OCI-LY7 (cell line): Measurements from ENCODE around the gene KCNIP4. TPM values are rescaled to one million over a fixed set of nuclear protein-coding genes. Genes with fewer than 3 reads are reported as not detected.

ENCODE experiments used
- BruUV-seq: library from RNA; stranded (reverse); fragments of 400-500 nt; replicated peaks from 2 replicates; lab custom pipeline; 2021; lab: Mats Ljungman, UMichigan
- CTCF ChIA-PET: fragments of 300-600 bp; sonication (Branson Sonifier 250); formaldehyde crosslinking; loops from one replicate; lab custom pipeline; 2022; ENCODE audit warnings: antibody characterized with exemption; ENCODE audit not compliant: unreplicated experiment; lab: Charles Lee
- POLR2A ChIA-PET: fragments of 300-600 bp; sonication (Branson Sonifier 250); formaldehyde crosslinking; loops from one replicate; lab custom pipeline; 2022; ENCODE audit warnings: antibody characterized with exemption; lab: Charles Lee
- DNase-seq: peaks from one replicate; pipeline ENCODE4 v3.0.0-alpha.2; 2015; ENCODE audit warnings: low spot score
- H2AFZ ChIP-seq: fragments of 200-600 bp; sonication (generic), shearing (Covaris generic); 2 replicates; pipeline ENCODE4 v1.6.1; 2014; ENCODE audit warnings: mild to moderate bottlenecking, antibody characterized with exemption, low read length, moderate library complexity
- H3K27ac ChIP-seq: fragments of 200-600 bp; sonication (generic); 2 replicates; pipeline ENCODE4 v1.5.1; 2014; ENCODE audit warnings: mixed run types, low read depth, mild to moderate bottlenecking, moderate library complexity, low read length, inconsistent platforms; ENCODE audit not compliant: poor library complexity, severe bottlenecking
- H3K36me3 ChIP-seq: fragments of 200-600 bp; sonication (generic); 2 replicates; pipeline ENCODE4 v1.6.1; 2014; ENCODE audit warnings: mild to moderate bottlenecking, antibody characterized with exemption, low read length, moderate library complexity, mixed read lengths; ENCODE audit not compliant: insufficient read depth
- H3K4me1 ChIP-seq: fragments of 200-600 bp; sonication (generic); 2 replicates; pipeline ENCODE4 v1.5.1; 2014; ENCODE audit warnings: mild to moderate bottlenecking, low read length; ENCODE audit not compliant: insufficient read depth, poor library complexity, severe bottlenecking
- H3K4me2 ChIP-seq: fragments of 200-600 bp; sonication (generic); 2 replicates; pipeline ENCODE4 v1.6.1; 2014; ENCODE audit warnings: mild to moderate bottlenecking, low read length
- H3K4me3 ChIP-seq: fragments of 200-600 bp; sonication (generic); 2 replicates; pipeline ENCODE4 v1.5.1; 2014; ENCODE audit warnings: mild to moderate bottlenecking, low read depth, low read length; ENCODE audit not compliant: poor library complexity, severe bottlenecking
- H3K79me2 ChIP-seq: fragments of 200-600 bp; sonication (generic); 2 replicates; pipeline ENCODE4 v1.6.1; 2016; ENCODE audit warnings: low read depth, mild to moderate bottlenecking, low read length, moderate library complexity, mixed read lengths; ENCODE audit not compliant: insufficient read depth
- H3K9me2 ChIP-seq: fragments of 200-600 bp; sonication (generic); 2 replicates; pipeline ENCODE4 v1.6.1; 2016; ENCODE audit warnings: mild to moderate bottlenecking, low read length, mixed read lengths; ENCODE audit not compliant: insufficient read depth
- H3K9me3 ChIP-seq: fragments of 200-600 bp; sonication (generic); 2 replicates; pipeline ENCODE4 v1.6.1; 2014; ENCODE audit warnings: mild to moderate bottlenecking, mixed run types, low read length, mixed read lengths
- H4K20me1 ChIP-seq: fragments of 200-600 bp; sonication (generic); 2 replicates; pipeline ENCODE4 v1.6.1; 2014; ENCODE audit warnings: mild to moderate bottlenecking, antibody characterized with exemption, low read length, moderate library complexity, mixed read lengths; ENCODE audit not compliant: insufficient read depth
- EZH2phosphoT487 ChIP-seq: fragments of 200-600 bp; sonication (generic); IDR thresholded peaks from 2 replicates; pipeline ENCODE4 v1.6.1; 2018; ENCODE audit warnings: low read depth, borderline replicate concordance, mild to moderate bottlenecking, mixed run types, antibody characterized with exemption, low read length, moderate library complexity, mixed read lengths
- intact Hi-C: fragments of 100-400 bp; cut with micrococcal nuclease; formaldehyde crosslinking; loops from one replicate; pipeline ENCODE4 v1.10.0; 2022; ENCODE audit not compliant: unreplicated experiment
- total RNA-seq, 2 experiments: library from RNA; depleted of rRNA in 1 of 2; stranded (reverse); fragments of >200 nt in 1 of 2; shearing (Covaris generic) in 1 of 2; gene quantifications; 2 replicates each; pipeline ENCODE4 v1.2.3, GENCODE V29; 2014 to 2022
- TF ChIP-seq, protein P1 (sequence below): fragments of 200-600 bp; sonication (generic); conservative IDR thresholded peaks from 2 replicates; pipeline ENCODE4 v1.5.1; 2014; ENCODE audit warnings: mild to moderate bottlenecking, antibody characterized with exemption, low read length, moderate library complexity, mixed read lengths

KCNIP4 gene
- total RNA-seq, 2 experiments from 2014 or later: not detected

DNA sequence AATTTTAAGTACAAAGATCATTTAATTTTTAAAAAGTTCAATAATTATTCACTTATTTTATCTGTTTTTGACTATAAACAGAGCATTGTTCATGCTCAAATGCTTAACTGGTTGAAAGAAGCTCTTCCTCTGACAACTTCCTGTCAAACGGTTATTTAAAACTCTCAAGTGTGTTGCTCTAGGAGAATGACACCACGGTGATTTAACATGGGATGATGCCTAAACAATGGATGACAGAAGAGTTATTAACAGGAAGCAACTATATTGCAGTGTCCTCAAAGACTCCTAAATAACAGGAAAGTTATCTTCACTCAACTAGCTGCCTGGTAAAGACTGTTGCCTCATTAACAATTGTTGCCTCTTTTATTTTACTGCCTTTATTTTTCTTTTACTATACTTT, 738.7 kb downstream of the KCNIP4 start:
- Histone ChIP-seq H3K4me2 (no peak overlapping the region), H3K4me3 (no peak overlapping the region), H3K36me3 (no peaks in the 10 kb centered on the region), H4K20me1 (no peaks in the 10 kb centered on the region), H3K79me2 (no peaks in the 10 kb centered on the region), H2AFZ (no peak overlapping the region), H3K9me3 (no peaks in the 10 kb centered on the region), H3K27ac (no peak overlapping the region), H3K9me2 (no peaks in the 10 kb centered on the region), H3K4me1 (no peaks in the 10 kb centered on the region)
- ChIA-PET POLR2A (interaction anchor here (0.6 kb wide), 1 partner anchor 9 kb away, joined by 3 read pairs; no protein-coding TSS in a partner anchor), CTCF (no interaction called here)
- no TSS peak for BruUV-seq
- TF ChIP-seq EZH2phosphoT487: no peak
- TF ChIP-seq, protein P1, sequence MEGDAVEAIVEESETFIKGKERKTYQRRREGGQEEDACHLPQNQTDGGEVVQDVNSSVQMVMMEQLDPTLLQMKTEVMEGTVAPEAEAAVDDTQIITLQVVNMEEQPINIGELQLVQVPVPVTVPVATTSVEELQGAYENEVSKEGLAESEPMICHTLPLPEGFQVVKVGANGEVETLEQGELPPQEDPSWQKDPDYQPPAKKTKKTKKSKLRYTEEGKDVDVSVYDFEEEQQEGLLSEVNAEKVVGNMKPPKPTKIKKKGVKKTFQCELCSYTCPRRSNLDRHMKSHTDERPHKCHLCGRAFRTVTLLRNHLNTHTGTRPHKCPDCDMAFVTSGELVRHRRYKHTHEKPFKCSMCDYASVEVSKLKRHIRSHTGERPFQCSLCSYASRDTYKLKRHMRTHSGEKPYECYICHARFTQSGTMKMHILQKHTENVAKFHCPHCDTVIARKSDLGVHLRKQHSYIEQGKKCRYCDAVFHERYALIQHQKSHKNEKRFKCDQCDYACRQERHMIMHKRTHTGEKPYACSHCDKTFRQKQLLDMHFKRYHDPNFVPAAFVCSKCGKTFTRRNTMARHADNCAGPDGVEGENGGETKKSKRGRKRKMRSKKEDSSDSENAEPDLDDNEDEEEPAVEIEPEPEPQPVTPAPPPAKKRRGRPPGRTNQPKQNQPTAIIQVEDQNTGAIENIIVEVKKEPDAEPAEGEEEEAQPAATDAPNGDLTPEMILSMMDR: no peak
- intact Hi-C loops: loop anchor here (5.0 kb wide), 1 partner anchor 1913 kb away; no protein-coding TSS in a partner anchor
- DNase-seq: no peak

DNA sequence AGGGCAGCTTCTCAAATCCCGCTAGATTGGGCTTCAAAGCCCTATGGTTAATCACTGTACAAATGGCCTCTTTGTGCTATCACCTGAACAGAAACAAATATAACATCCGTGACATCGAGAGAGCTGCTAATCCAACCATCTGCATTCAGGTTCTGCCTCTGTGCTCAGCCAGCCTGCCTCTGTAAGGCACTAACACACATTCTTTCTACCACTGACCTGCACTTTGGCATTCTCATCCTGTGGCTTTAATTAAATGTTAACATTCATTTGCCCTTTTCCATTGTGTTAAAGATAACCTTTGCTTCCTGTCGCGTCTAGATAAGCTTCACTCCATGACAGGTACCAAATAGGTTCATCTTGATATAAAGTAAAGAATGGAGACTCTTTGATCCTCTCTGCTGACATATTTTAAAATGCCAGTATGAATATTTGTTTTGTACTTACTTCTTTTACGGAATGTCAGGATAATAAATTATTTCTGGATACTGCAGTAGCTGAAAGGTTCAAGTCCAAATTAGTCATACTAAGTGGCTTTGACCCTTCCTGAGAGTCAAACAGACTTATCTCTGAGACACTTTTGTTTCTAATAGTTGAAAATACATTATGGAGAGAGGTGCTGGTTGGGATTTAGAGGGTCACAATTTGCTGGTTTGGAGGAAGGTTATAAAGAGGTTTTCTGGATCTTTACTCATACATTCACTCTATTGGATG, 742.6 kb downstream of the KCNIP4 start:
- Histone ChIP-seq H3K4me3 (no peak overlapping the region), H3K9me3 (no peaks in the 10 kb centered on the region), H3K79me2 (no peaks in the 10 kb centered on the region), H2AFZ (no peak overlapping the region), H3K27ac (no peak overlapping the region), H3K4me1 (no peaks in the 10 kb centered on the region), H3K36me3 (no peaks in the 10 kb centered on the region), H3K4me2 (no peak overlapping the region), H4K20me1 (no peaks in the 10 kb centered on the region), H3K9me2 (no peaks in the 10 kb centered on the region)
- BruUV-seq: no TSS peak
- intact Hi-C loops: no loop called here
- TF ChIP-seq, protein P1: no peak
- TF ChIP-seq EZH2phosphoT487: no peak
- POLR2A ChIA-PET: no interaction called here
- CTCF ChIA-PET: no interaction called here
- DNase-seq: no peak

DNA sequence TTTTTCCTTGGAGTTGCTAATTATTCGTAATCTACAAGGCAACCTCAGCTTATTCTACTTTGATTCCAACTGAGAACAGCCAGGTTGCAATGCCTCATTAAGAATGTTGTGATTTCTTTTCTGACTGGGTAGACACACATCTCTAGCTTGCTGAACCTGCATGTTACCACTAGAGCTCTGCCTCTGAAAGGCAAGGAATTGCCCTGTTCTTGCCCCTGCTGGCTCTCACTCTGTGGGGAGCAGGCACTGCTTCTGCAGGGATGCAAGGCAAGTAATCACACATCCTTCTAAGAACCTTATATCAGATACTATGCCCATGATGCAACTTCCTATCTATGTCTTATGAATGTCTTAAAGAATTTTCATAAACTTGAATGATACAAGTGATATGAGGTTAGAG, 745.2 kb downstream of the KCNIP4 start:
- ChIA-PET POLR2A (no interaction called here), CTCF (no interaction called here)
- intact Hi-C loops: no loop called here
- Histone ChIP-seq H3K27ac (no peak overlapping the region), H4K20me1 (no peaks in the 10 kb centered on the region), H3K9me3 (no peaks in the 10 kb centered on the region), H2AFZ (no peak overlapping the region), H3K4me1 (no peaks in the 10 kb centered on the region), H3K79me2 (no peaks in the 10 kb centered on the region), H3K9me2 (no peaks in the 10 kb centered on the region), H3K36me3 (no peaks in the 10 kb centered on the region), H3K4me2 (no peak overlapping the region), H3K4me3 (no peak overlapping the region)
- no peak for DNase-seq
- TF ChIP-seq EZH2phosphoT487: no peak
- TF ChIP-seq, protein P1: no peak
- BruUV-seq: no TSS peak
